ENCODE results near the gene SECTM1.
"Not testable (repeated sequence)": the region's sequence is repeated elsewhere in the genome, so short reads cannot be mapped to it uniquely, and the experiment has no call there.

The SECTM1 gene

GRCh38 chr17:82333279-82334171 lies at the start of gene SECTM1:
TSS of gene SECTM1 (minus strand) at chr17:82333766. CDS start at chr17:82327240, 6,526 bp downstream.
- no peak for DNase-seq (ENCODE audit: low read depth in 3 of 3)

DNA sequence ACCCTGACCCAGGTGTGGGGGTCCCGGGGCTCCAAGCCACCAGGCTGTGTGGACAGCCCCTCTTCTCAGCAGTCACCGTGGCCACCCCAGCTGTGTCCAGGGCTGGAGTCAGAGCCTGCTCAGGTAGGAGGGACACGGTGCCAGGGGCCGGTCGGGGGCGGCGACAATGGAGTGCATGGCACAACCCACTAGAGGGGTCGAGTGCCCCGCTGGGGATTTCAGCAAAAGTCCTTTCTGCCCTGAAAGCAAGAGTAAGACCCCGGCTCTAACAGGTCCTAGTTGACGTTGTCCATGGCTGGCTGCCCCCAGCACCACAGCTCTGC lies 49.3 kb upstream of the SECTM1 start:
- no peak for DNase-seq (ENCODE audit: low read depth in 3 of 3)

DNA sequence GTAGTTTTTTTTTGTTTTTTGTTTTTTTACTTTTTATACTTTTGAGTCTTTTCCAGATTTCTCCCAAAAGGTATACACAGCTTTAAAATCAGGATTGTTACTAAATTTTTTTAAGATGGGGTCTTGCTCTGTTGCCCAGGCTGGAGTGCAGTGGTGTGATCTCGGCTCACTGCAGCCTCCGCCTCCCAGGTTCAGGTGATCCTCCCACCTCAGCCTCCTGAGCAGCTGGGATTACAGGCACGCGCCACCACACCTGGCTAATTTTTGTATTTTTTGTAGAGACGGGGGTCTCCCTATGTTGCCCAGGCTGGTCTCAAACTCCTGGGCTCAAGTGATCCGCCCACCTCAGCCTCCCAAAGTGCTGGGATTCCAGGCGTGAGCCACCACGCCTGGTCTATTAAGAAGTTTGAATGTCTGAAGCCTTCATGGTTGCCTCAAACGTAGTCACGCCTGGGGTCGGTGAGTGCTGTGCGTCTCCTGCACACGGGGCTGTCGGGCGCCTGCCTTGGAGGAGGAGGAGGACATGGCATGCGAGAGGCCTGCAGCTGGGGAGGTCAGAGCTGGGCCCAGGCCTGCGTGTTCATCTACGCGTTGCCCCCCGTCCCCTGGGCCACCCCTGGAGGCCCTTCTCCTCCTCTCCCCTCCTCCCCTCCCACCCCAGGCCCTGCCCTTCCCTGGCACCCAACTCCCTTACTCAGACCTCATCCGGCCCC lies 48.8 kb upstream of the SECTM1 start:
- DNase-seq (ENCODE audit: low read depth in 3 of 3), result not testable (repeated sequence)

GRCh38 chr17:82381703-82382009 lies 48.1 kb upstream of the SECTM1 start:
- not testable (repeated sequence) for DNase-seq (ENCODE audit: low read depth in 3 of 3)

GRCh38 chr17:82380860-82381702 lies 47.5 kb upstream of the SECTM1 start:
- no peak for DNase-seq (ENCODE audit: low read depth in 3 of 3)

- no peak for DNase-seq (ENCODE audit: low read depth in 3 of 3)
Observed at GRCh38 chr17:82378741-82379021, 45.1 kb upstream of the SECTM1 start.

GRCh38 chr17:82377924-82378740 lies 44.6 kb upstream of the SECTM1 start:
- no peak for DNase-seq (ENCODE audit: low read depth in 3 of 3)

- not testable (repeated sequence) for DNase-seq (ENCODE audit: low read depth in 3 of 3)
Observed at GRCh38 chr17:82377294-82377693, 43.7 kb upstream of the SECTM1 start.

DNA sequence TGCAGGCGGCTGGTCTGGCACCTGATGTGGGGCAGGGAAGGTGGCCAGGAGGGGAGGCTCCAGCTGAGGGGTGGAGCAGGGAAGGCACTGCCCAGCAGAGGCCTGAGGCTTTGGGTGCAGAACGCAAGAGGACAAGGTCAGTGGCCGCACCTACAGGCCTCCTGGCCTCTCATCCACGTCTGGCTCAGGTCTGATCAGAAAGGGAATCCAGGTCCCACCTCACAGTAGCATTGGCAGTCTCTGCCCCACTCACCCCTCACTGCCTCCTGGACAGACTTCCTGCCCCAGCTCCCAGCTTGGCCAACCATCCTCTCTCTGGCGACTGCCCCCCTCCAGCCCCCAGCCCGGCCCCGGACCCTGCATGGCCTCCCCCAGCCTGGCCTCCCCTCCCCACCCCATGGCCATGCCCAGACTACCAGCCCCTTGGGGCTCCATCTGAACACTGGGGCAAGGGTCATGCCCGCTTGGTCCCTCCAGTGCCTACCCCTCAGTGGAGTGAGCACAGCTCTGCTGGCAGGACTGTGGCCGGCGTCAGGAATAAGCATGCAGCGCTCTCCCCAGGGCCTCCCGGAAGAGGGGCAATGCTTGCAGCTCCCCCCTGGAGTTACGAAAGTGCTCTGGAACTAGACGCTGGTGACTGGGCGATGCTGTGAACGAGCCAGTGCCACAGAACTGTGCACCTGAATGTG lies 42.6 kb upstream of the SECTM1 start:
- no peak for DNase-seq (ENCODE audit: low read depth in 3 of 3)

GRCh38 chr17:82375359-82376041 lies 41.9 kb upstream of the SECTM1 start:
- no peak for DNase-seq (ENCODE audit: low read depth in 3 of 3)

- DNase-seq (ENCODE audit: low read depth in 3 of 3), result no peak
Observed at GRCh38 chr17:82374626-82375331, 41.2 kb upstream of the SECTM1 start.

- no peak for DNase-seq (ENCODE audit: low read depth in 3 of 3)
Observed at GRCh38 chr17:82373731-82374625, 40.4 kb upstream of the SECTM1 start.

DNA sequence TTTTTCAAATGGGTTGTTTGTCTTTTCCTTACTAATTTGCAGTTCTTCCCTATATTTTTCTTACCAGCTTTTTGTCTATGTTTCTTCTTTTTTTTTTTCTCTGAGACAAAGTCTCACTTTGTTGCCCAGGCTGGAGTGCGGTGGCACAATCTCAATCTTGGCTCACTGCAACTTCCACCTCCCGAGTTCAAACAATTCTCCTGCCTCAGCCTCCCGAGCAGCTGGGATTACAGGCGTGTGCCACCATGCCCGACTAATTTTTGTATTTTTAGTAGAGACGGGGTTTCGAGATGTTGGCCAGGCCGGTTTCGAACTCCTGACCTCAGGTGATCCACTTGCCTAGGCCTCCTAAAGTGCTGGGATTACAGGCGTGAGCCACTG lies 39.5 kb upstream of the SECTM1 start:
- not testable (repeated sequence) for DNase-seq (ENCODE audit: low read depth in 3 of 3)

- no peak for DNase-seq (ENCODE audit: low read depth in 3 of 3)
Observed at GRCh38 chr17:82372249-82373071, 38.9 kb upstream of the SECTM1 start.

- no peak for DNase-seq (ENCODE audit: low read depth in 3 of 3)
Observed at GRCh38 chr17:82371333-82372248, 38.0 kb upstream of the SECTM1 start, which contains the start of gene UTS2R. TSS of gene UTS2R (plus strand) at chr17:82371765. CDS start at chr17:82374325, 2,560 bp downstream.

GRCh38 chr17:82370471-82371332 lies 37.1 kb upstream of the SECTM1 start:
- DNase-seq (ENCODE audit: low read depth in 3 of 3), result peak in 2 of 3 experiments; percentile 15 to 37

All from stimulated activated CD4-positive, alpha-beta T cell treated with anti-CD3 and anti-CD28 coated beads, TNF-alpha, amount 100 ng/mL, for 24 hours (primary cell).